GM18951 (cell line): Measurements from ENCODE around the gene IYD.

Source experiments
- POLR2A ChIP-seq: IDR thresholded peaks from 4 replicates; pipeline ENCODE4 v1.6.1; 2011; ENCODE audit warnings: mild to moderate bottlenecking; ENCODE audit not compliant: insufficient read length, insufficient read depth; ENCODE audit errors: extremely low read depth
- in situ Hi-C: fragments of 300-500 bp; cut with MboI; formaldehyde crosslinking; loops from one replicate; pipeline ENCODE4 v1.12.0; 2022; ENCODE audit warnings: low sequenced_read_pairs, mixed read lengths, inconsistent platforms; ENCODE audit not compliant: unreplicated experiment

The IYD gene

DNA sequence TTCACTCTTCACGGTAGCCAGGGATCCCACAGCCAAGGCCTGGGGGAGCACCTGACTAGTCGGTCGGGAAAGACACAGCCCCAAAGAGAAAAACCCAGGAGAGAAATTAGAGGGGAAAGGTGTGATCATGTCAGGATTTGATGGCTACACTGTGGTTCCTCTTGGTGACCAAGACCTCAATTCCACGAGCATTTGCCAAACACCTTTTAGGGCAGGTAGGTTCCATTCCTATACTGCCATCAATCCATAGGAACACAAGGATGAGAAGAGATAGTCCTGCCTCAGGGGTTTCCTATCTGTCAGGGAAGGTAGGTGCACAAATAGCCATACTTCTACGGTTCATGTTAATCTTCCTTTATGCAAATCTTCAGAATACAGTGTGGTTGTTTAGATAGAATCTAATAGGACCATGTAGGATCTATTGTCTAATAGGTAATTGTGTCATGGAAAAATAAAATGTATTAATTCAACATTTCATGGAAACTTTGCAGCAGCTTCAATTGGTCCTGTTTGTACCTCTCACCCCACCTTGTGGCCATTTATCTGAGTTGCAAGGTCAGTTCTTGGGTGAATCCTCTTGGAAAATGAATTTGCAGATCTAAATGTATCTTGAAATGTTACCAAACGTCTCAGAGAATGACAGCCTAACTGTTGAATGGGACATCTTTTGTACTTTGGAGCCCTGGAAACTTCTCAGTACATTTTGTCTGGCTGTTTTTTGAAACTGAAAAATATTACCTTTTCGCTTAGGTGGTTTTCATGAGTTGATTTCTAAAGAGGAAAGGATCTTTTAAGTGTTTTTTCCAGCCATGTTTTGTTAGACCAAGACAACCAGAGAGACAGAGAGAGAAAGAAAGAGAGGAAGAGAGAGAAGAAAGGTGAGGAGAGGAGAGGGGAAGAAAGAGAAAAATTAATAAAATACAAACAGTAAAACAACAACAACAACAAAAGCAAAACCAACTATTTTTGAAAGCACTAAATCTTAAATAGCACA lies 33.7 kb upstream of the IYD start:
- no peak for TF ChIP-seq POLR2A
- in situ Hi-C loops, result no loop called here

DNA sequence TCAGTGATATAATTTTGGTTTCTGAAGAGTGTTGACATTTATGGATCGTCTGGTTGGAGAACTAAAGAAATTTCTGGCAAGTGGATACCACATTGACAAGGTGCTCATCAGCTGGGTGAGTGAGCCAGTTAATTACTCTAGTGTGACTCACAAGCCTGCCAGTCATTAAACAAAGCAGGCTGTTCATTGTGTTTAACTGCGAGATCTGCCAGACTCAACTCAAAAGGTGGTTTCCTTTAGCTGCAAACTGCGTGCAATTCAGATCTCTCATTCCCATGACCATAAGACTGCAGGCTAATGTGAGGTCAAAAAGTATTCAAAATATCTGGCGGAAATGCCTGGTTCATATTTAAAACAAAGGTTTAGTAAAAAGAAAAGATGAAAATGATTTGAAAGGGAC lies 32.5 kb upstream of the IYD start:
- in situ Hi-C loops, result no loop called here
- no peak for TF ChIP-seq POLR2A

DNA sequence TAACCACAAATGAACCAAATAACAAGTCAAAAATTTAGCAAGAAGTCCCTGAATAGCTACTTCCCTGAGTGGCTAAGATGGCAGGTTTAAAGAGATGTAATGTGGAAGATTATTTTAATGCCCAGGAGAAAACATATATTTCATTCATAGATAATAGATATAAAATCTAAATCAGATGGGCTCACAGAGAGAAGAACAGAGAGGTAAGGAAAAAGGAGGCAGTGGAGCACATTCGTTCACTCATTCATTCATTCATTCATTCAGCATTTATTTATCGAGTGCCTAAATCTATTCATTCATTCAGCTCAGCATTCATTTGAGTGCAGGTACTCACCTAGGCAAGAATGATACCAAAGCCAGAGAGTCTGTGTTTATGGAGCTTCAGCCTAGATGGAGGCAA lies 32.1 kb upstream of the IYD start:
- in situ Hi-C loops, result no loop called here
- TF ChIP-seq POLR2A, result no peak

DNA sequence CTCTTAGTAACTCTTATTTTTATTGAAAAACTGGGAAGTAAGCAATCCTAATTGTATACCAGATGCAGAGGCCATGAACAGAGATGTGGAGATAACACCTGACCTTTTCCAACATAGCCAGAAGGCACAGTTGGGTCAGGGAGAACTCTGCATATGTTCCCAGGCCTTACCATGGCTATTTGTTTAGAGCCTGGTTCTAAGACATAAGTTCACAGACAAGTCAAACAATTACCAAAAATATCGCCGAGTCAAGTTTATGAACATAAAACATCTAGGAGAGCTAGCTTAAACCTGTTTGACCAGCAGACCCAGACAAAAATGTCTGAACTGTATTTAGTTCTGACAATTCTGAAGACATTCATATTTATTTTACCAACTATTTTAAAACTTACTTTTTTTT lies 26.7 kb upstream of the IYD start:
- in situ Hi-C loops, result no loop called here
- no peak for TF ChIP-seq POLR2A

DNA sequence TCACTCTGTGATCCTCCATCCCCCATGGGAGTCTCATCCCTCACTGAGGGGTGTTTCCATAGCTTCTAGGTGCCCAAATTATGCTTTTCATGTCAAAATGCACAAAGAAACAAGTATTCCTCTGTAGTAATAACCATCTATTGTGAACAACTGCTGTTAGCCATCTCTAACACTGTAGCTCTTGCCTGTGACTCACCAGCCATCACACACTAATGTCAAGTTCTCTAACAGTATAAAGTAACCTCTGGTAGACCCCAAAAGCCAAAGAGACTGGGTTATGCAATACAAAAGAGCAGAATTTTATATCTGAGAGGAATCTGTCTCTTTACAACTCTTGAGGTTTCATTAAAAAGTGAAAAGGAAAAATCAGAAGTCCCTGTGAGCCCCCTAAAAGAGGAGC lies 25.4 kb upstream of the IYD start:
- in situ Hi-C loops, result no loop called here
- no peak for TF ChIP-seq POLR2A

DNA sequence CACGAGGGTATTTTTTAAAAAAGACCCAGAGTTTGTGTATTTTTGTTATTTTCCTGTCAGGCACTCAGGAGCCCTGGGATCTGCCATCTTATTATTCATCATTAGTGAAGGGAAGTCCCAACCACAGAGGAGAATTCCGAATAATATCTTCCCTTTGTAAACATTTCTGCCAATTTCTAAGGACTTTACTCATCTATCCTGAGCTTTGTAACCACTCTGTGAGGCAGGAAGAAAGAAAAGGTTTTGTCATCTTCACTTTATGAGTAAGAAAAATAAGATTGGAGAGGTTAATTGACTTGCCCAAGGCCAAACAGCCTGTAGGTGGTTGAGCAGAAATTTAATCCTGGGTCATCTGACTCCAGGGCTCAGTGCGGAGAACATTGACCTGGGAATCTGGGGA lies 23.0 kb upstream of the IYD start:
- TF ChIP-seq POLR2A, result no peak
- in situ Hi-C loops, result no loop called here

DNA sequence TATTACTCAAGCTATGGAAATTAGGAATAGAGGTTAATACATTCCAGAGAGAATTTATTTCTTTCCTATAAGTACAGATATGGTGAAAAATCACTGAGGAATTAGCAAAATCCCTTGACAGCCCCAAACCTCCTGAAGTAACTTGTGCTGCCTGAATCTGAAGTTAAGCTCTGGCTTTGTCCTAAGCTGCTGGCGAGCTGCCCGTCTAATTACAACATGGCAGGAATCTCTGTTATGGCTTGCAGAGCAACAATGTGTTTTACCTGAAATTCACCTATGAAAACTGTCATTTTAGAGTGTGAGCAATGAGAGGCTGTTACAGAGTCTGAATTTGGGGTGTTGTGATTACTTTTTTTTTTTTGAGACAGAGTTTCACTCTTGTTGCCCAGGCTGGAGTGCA lies 22.5 kb upstream of the IYD start:
- in situ Hi-C loops, result no loop called here
- TF ChIP-seq POLR2A, result no peak

DNA sequence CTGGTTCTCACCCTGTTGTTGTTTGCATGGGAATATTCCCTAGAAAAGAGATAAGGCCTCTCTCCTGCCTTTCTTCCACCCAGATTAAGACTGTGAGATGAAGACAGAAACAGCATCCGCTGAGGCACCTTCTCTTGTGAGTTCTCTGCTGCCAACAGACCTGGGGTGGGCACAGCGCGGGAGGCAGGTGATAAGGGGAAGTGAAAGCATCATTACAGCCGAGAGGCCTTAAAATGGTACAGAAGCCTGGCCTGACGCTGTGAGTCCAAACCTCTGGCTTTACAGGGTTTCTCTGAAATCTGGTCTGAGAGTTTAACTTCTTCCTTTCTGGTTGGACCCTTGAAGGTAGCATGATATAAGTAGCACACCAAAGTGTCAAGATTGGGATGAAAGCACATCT lies 21.0 kb upstream of the IYD start:
- in situ Hi-C loops, result no loop called here
- no peak for TF ChIP-seq POLR2A

DNA sequence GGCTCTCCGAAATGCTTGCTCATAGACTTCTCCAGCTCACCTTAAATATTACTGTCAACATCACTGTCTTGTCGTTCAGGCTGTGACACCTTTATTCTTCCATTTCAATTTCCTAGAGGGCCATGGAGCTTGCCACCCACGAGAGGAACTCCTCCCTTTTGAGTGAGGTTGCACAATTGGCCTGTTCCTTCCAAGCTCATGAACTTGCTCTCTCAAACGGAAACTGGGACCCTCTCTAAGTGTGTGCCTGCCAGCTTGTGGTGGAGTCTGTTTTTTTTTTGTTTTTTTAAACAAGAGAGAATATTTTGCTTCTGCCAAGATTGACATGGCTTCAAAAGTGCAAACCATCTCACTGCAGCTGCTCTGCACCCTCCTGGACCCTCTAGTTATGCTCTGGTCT lies 19.3 kb upstream of the IYD start:
- TF ChIP-seq POLR2A, result no peak
- in situ Hi-C loops, result no loop called here

DNA sequence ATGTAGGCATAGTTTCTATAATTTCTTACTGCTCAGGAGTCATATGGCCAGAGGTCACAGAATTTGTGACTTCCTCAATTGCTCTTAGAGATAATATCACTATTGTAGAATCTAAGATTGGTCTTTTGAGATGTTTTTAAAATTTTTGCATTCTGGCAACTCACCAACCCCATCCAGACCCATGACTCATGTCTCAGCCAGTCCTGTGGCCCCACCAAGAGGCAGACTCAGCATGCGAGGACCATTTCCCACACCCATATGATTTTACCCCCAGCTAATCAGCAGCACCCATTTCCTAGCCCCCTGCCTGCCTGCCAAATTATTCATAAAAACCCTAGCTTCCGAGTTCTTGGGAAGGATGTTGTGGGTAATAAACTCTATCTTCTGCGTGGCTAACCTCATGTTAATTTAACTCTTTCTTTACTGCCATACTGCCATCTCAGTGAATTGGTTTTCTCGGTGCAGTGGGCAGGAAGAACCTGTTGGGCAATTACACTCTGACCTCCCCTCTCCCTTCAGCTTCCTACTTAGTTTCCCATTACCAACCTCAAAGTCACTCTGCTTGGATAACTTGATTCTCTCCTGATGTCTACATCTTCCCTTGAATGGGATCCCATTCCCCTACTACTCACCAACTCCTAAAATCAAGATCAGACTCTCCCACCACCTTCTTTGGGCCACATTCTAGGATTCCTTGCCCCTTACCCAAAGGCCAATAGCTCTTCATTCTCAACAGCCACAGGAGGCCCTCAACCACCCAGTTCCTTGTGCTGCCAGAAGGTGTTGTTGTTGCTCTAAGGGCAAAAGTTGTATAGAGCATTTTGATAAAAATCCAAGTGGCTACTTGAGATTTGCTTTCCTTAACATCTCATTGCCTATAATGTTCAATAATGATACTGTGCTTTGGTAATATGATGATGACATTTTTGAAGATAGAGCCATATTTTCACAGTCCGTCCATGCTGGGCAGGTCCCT lies 16.2 kb upstream of the IYD start:
- in situ Hi-C loops, result no loop called here
- TF ChIP-seq POLR2A, result no peak

DNA sequence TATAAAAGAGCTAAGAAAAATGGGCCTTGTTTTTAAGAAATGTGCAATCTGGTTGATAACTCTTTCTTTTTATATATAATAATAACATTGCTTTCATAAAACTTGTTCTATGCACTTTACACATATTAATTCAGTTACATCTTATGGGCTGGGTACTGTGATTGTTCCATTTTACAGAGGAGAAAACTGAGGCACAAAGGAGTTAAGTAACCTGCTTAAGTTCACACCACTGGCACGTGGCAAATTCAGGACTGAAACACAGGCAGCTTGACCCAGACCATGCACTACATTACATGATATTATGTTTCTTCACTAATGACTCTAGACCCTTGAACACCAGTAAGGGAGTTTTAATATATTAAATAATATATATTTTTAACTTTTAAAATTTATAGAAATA lies 15.4 kb upstream of the IYD start:
- in situ Hi-C loops, result no loop called here
- TF ChIP-seq POLR2A, result no peak

DNA sequence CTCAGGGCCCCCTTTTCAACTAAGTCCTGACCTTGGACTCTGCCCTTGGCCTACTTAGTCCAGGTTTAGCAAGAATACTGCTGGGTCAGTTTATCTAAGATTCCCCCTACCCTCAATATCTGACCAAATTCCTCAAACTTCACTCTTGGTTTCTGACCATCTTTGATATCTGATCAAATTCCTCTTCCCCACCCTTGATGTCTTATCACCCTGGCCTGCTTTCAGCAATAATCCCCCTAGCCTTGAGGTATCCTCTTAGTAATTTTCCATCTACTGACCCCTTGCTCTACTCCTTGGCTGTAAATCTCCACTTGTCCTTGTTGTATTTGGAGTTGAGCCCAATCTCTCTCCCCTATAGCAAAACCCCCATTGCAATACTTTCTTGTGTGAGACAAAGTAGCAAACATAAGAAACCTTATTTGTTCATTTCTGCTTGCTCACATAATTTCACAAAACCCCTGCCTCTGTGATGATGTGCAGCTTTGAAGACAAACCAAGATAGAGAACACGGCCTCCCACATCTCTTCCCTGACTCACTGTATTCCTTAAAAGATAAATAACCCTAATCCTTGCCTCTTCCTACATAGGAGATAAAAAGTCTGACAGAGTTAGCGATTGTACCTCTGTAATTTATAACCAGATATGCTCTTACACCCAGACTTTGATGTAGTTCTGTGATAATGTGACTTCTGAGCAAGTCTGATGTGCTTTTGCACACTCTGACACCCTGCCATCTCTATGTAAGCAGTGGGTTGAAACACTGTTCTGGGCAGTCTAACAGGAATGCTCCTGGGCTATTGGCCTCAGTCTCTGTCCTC lies 13.8 kb upstream of the IYD start:
- no peak for TF ChIP-seq POLR2A
- in situ Hi-C loops, result no loop called here

DNA sequence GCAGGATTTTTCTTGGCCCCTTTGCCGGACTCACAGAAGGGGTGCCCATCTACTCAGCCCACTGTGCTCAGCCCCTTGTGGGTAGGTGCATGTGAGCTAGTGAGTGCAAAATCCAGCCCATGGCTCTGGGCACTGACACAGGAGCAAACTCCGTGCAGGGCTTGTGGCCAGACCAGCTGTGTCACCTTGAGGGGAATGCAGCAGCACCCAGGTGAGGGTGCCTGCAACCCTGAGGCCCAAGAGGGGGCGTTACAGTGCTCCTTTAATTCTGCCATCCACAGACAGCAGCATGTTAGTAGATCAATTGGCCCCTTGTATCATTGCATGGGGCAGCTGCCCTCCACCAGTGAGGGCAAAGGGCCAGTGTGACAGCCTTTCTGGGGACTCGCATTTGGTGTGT lies 12.9 kb upstream of the IYD start:
- TF ChIP-seq POLR2A, result no peak
- in situ Hi-C loops, result no loop called here
